GM06990 (cell line): ENCODE data around the gene LGR4.

Source experiments
- DNase-seq: peaks from one replicate; pipeline ENCODE4 v3.0.0-alpha.2; 2011; ENCODE audit not compliant: insufficient read length; ENCODE audit errors: extremely low read depth
- H3K27me3 ChIP-seq: replicated peaks from 2 replicates; pipeline ENCODE4 v1.6.0; 2011; ENCODE audit warnings: low read length; ENCODE audit not compliant: control insufficient read depth, insufficient read depth
- H3K36me3 ChIP-seq: 2 replicates; pipeline ENCODE4 v1.5.1; 2011; ENCODE audit warnings: low read length; ENCODE audit not compliant: control insufficient read depth, insufficient read depth
- H3K4me3 ChIP-seq: replicated peaks from 2 replicates; pipeline ENCODE4 v1.5.1; 2011; ENCODE audit warnings: low read depth, mild to moderate bottlenecking, control low read depth, low read length
- TF ChIP-seq, protein P1 (sequence below): IDR thresholded peaks from 2 replicates; pipeline ENCODE4 v1.5.1; 2011; ENCODE audit warnings: low read length, control low read depth, mild to moderate bottlenecking, inconsistent platforms; ENCODE audit not compliant: insufficient read depth, poor library complexity, severe bottlenecking

Gene LGR4

DNA sequence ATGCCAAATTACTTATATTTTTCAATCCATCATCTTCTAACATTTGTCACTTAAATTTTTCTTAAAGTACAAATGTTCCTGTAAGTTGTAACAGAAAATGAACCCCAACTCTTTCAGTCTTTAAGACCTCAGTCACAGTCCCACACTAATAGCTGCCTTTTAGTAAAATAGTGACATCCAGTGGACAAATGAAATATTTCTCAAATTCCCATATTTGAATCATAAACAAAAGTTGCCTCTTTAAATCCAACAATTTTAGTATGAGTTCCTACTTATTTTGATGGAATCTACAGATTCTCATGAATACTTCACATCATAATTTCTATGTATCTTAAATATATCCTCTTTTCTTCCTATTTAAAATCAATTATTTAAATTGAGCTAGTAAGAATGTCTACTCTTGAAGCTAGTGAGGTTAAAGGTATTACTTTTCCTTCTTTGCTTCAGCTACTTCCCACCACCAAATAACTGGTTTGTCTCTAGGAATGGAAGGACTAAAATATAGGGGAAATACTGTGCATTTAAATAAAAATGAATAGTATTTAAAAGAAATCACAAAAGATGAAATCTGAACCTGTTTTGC is 24.8 kb upstream of the LGR4 start:
- peaks cover 2% of the 10 kb centered on the region; the same call in 1 of the 2 replicates for H3K36me3 ChIP-seq

DNA sequence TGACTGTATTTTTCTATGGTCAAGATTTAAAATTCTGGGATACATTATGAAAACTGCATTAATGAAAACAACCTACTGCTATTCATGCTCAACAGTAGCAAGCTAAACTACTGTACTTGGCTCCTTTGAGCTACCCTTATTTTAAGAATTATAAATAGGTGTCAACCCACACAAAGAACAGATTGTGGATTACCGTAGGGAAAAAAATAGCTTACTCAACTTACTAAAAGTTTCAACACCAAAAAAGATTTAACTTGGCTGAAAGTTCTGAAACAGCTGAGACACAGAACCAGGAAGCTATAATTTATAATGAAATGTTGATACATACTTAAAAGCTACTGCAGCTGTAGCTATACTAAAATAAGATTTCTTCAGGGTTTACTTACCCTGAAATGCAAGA is 23.9 kb upstream of the LGR4 start:
- DNase-seq: no peak
- Histone ChIP-seq H3K4me3 (no peak overlapping the region), H3K36me3 (peaks cover 2% of the 10 kb centered on the region; the same call in 1 of the 2 replicates), H3K27me3 (no peaks in the 10 kb centered on the region)
- TF ChIP-seq, protein P1, sequence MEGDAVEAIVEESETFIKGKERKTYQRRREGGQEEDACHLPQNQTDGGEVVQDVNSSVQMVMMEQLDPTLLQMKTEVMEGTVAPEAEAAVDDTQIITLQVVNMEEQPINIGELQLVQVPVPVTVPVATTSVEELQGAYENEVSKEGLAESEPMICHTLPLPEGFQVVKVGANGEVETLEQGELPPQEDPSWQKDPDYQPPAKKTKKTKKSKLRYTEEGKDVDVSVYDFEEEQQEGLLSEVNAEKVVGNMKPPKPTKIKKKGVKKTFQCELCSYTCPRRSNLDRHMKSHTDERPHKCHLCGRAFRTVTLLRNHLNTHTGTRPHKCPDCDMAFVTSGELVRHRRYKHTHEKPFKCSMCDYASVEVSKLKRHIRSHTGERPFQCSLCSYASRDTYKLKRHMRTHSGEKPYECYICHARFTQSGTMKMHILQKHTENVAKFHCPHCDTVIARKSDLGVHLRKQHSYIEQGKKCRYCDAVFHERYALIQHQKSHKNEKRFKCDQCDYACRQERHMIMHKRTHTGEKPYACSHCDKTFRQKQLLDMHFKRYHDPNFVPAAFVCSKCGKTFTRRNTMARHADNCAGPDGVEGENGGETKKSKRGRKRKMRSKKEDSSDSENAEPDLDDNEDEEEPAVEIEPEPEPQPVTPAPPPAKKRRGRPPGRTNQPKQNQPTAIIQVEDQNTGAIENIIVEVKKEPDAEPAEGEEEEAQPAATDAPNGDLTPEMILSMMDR: no peak

More for the DNA sequence above, 24.8 kb upstream of the LGR4 start:
- TF ChIP-seq, protein P1: peak; percentile 48
- H3K27me3 ChIP-seq: no peaks in the 10 kb centered on the region
- H3K4me3 ChIP-seq: no peak overlapping the region
- no peak for DNase-seq

DNA sequence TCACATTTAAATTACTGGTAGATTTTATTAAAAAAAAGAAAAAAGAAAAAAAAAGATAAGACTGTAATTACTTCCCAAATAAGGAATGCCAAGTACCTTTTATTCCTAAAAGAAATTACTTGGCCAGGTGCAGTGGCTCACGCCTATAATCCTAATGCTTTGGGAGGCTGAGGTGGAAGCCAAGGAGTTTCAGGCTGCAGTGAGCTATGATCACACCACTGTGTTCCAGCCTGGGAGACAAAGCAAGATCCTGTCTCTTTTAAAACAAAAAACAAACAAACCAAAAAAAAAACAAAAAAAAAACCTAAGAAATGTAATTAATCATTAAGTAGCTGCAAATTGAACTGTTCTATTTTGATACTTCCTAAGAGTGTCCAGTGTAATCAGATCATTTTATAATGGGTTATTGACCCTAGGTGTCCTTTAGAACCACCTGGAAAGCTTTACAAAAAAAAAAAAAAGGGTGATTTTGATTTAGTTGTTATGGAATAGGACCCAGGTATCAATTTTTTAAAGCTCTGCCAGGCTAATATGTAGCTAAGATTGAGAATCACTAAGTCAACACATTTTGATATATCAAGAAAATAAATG is 23.2 kb upstream of the LGR4 start:
- no peak for DNase-seq
- TF ChIP-seq, protein P1: no peak
- H3K4me3 ChIP-seq: no peak overlapping the region
- peaks cover 2% of the 10 kb centered on the region; the same call in 1 of the 2 replicates for H3K36me3 ChIP-seq
- H3K27me3 ChIP-seq: no peaks in the 10 kb centered on the region

DNA sequence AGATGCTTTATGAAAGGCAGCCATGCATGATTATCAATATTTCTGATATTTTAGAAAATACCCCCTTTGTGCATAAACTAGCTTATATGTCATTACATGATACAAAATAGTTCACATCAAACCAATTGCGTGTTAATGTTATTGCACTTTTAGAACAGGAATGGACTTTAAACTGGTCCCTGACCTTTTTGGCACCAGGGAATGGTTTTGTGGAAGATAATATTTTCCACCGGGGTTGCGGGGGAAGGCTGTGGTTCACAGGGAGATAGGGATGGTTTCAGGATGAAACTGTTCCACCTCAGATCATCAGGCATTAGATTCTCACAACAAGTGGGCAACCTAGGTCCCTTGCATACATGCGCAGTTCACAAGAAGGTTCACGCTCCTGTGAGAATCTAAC is 16.5 kb upstream of the LGR4 start:
- Histone ChIP-seq H3K27me3 (no peaks in the 10 kb centered on the region), H3K36me3 (0 out of 2 replicates have a peak, but pooled peaks cover 3% of the 10 kb centered on the region), H3K4me3 (no peak overlapping the region)
- no peak for DNase-seq
- TF ChIP-seq, protein P1: no peak

DNA sequence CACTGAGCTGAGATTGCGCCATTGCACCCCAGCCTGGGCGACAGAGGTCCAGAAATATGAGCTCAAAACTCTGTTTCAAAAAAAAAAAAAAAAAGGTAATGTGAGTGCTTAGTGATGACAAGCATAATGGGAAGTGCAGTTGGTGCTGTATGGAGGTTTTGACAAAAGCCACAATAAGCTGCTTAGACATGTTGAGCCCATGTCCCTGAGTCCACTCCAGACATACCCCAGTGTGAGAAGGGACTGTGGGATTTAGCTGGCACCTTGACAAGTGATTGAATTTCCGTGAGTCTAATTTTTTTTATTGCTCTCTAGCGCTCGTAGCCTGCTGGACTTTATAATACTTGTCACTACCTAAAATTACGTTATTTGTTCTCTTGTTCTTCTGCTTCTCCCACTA is 15.1 kb upstream of the LGR4 start:
- no peak for DNase-seq
- Histone ChIP-seq H3K36me3 (0 out of 2 replicates have a peak, but pooled peaks cover 3% of the 10 kb centered on the region), H3K4me3 (no peak overlapping the region), H3K27me3 (no peaks in the 10 kb centered on the region)
- TF ChIP-seq, protein P1: no peak
